Breast epithelium (tissue), 4 donors: ENCODE measurements around the gene FKBP4. TPM values are rescaled to one million over a fixed set of nuclear protein-coding genes. Genes with fewer than 3 reads are reported as not detected.

Source experiments
- DNase-seq, 2 donors: peaks; one replicate each; pipeline ENCODE4 v3.0.0-alpha.2; 2019; ENCODE audit warnings: low spot score in 2 of 2
- H3K27ac ChIP-seq, 2 donors: fragments of 200-600 bp; sonication (generic) in 1 of 2; one replicate each; pipeline ENCODE4 v1.5.1; 2016 to 2019; ENCODE audit warnings: mild to moderate bottlenecking in 1 of 2
- H3K27me3 ChIP-seq, 2 donors: fragments of 200-600 bp; sonication (generic) in 1 of 2; one replicate each; pipeline versions ENCODE4 v1.5.1 to v1.6.0; 2017 to 2019; ENCODE audit warnings: control low read depth in 1 of 2, mild to moderate bottlenecking in 1 of 2
- H3K36me3 ChIP-seq: fragments of 200-600 bp; one replicate; pipeline ENCODE4 v1.5.1; 2019
- H3K4me1 ChIP-seq, 2 donors: fragments of 200-600 bp; sonication (generic); one replicate each; pipeline ENCODE4 v1.5.1; 2016 to 2019; ENCODE audit warnings: control low read depth in 1 of 2
- H3K4me3 ChIP-seq, 3 donors: fragments of 200-600 bp; sonication (generic); 1 replicate in 2 of 3; 2 replicates in 1 of 3; pipeline ENCODE4 v1.5.1; 2016 to 2019; ENCODE audit warnings: mild to moderate bottlenecking in 3 of 3, moderate library complexity in 2 of 3
- H3K9me3 ChIP-seq, 2 donors: fragments of 200-600 bp; sonication (generic) in 1 of 2; one replicate each; pipeline ENCODE4 v1.5.1; 2016 to 2019; ENCODE audit warnings: control low read depth in 1 of 2
- CTCF ChIP-seq, 3 donors: fragments of 450-650 bp; IDR thresholded peaks; one replicate each; pipeline ENCODE4 v1.5.1; 2016 to 2017; ENCODE audit warnings: antibody characterized with exemption in 3 of 3, mild to moderate bottlenecking in 3 of 3, moderate library complexity in 3 of 3
- POLR2A ChIP-seq: fragments of 450-650 bp; IDR thresholded peaks from one replicate; pipeline ENCODE4 v1.6.1; 2016; ENCODE audit warnings: antibody characterized with exemption, mild to moderate bottlenecking, moderate library complexity
- POLR2AphosphoS5 ChIP-seq, 3 donors: sonication (generic); formaldehyde crosslinking; IDR thresholded peaks; one replicate each; pipeline ENCODE4 v1.6.1; 2017; ENCODE audit warnings: antibody characterized with exemption in 3 of 3
- intact Hi-C: fragments of 100-400 bp; cut with DNase I; formaldehyde crosslinking; loops from one replicate; pipeline ENCODE4 v1.15.1; 2023; ENCODE audit warnings: low total_unique reads
- total RNA-seq, 3 donors: library from RNA; depleted of rRNA; stranded (reverse); fragments of >200 nt; gene quantifications; one replicate each; pipeline ENCODE4 v1.1.0, GENCODE V29; 2016

The FKBP4 gene
- total RNA-seq, 3 donors from 2014 or later, result 30.4 to 70.8 (median 50.1) TPM

DNA sequence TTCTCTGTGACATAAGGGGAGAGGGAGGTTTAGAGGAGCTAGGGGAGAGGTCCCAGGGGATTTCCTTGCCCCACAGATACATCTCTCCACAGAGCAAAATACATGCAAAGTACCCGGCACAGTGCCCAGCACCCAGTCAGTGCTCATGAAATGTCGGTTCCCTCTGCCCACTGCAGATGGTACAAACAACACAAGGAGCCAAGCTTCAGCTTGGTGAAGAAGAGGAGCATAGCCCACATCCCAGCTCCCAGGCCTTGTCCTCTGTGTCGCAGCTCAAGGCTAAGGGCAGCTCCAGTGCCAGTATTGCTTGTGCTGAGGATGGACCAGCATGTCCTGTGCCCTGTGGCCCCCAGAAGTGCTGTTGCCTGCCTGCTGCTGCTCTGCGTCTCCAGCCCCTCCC lies 35.0 kb upstream of the FKBP4 start:
- H3K36me3 ChIP-seq, result no peaks in the 10 kb centered on the region
- H3K4me3 ChIP-seq, result no peak overlapping the region
- H3K9me3 ChIP-seq, result no peaks in the 10 kb centered on the region
- no peaks in the 10 kb centered on the region for H3K27me3 ChIP-seq
- no peak for DNase-seq
- H3K4me1 ChIP-seq, result no peaks in the 10 kb centered on the region
- intact Hi-C loops, result no loop called here
- TF ChIP-seq CTCF (IDR thresholded peaks at IDR 0.05), result no peak
- TF ChIP-seq POLR2AphosphoS5 (IDR thresholded peaks at IDR 0.05), result no peak
- no peak for TF ChIP-seq POLR2A
- H3K27ac ChIP-seq, result no peak overlapping the region

- intact Hi-C loops, result no loop called here
- Histone ChIP-seq H3K36me3 (no peaks in the 10 kb centered on the region), H3K27me3 (no peaks in the 10 kb centered on the region), H3K9me3 (no peaks in the 10 kb centered on the region), H3K4me3 (no peak overlapping the region), H3K27ac (no peak overlapping the region), H3K4me1 (no peaks in the 10 kb centered on the region)
- TF ChIP-seq CTCF (IDR thresholded peaks at IDR 0.05) (no peak), POLR2A (no peak), POLR2AphosphoS5 (IDR thresholded peaks at IDR 0.05) (no peak)
- DNase-seq, result no peak
These were observed 30.4 kb upstream of the FKBP4 start for GRCh38 chr12:2764398-2764797.

DNA sequence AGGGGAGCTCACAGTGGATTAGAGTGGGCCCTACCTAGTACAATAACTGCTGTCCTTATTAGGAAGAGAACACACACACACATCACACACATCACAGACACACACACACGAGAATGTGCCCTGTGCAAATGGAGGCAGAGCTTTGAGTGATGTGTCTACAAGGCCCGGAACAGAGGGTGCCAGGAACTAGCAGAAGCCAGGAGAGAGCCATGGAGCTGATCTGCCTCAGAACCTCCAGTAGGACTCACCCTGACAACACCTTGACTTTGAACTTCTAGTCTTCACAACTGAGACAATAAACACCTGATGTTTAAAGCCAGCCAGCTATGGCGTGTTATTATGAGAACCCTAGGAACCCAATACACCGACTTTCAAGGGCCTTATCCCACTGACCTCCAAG lies 29.7 kb upstream of the FKBP4 start:
- no peak overlapping the region for H3K27ac ChIP-seq
- no peaks in the 10 kb centered on the region for H3K9me3 ChIP-seq
- TF ChIP-seq POLR2AphosphoS5 (IDR thresholded peaks at IDR 0.05) (no peak), CTCF (IDR thresholded peaks at IDR 0.05) (no peak), POLR2A (no peak)
- no peaks in the 10 kb centered on the region for H3K36me3 ChIP-seq
- intact Hi-C loops, result no loop called here
- no peaks in the 10 kb centered on the region for H3K4me1 ChIP-seq
- no peaks in the 10 kb centered on the region for H3K27me3 ChIP-seq
- no peak overlapping the region for H3K4me3 ChIP-seq
- DNase-seq, result no peak

GRCh38 chr12:2765608-2766007 lies 29.2 kb upstream of the FKBP4 start:
- TF ChIP-seq CTCF (IDR thresholded peaks at IDR 0.05) (no peak), POLR2AphosphoS5 (IDR thresholded peaks at IDR 0.05) (no peak), POLR2A (no peak)
- Histone ChIP-seq H3K4me3 (no peak overlapping the region), H3K27me3 (no peaks in the 10 kb centered on the region), H3K27ac (no peak overlapping the region), H3K4me1 (no peaks in the 10 kb centered on the region), H3K9me3 (no peaks in the 10 kb centered on the region), H3K36me3 (no peaks in the 10 kb centered on the region)
- intact Hi-C loops, result no loop called here
- DNase-seq, result no peak

- intact Hi-C loops, result no loop called here
- Histone ChIP-seq H3K9me3 (no peaks in the 10 kb centered on the region), H3K36me3 (no peaks in the 10 kb centered on the region), H3K27me3 (no peaks in the 10 kb centered on the region), H3K4me3 (no peak overlapping the region), H3K27ac (no peak overlapping the region), H3K4me1 (no peaks in the 10 kb centered on the region)
- no peak for TF ChIP-seq CTCF (IDR thresholded peaks at IDR 0.05)
- DNase-seq, result no peak
These were observed 26.4 kb upstream of the FKBP4 start for GRCh38 chr12:2768224-2768961.
